ENCODE data around the gene SEPTIN5.

GRCh38 chr22:19734163-19734562, 19.9 kb downstream of the SEPTIN5 start:
- TF ChIP-seq CTCF (conservative IDR thresholded peaks at IDR 0.05; ENCODE audit: low read length) (no peak), EZH2phosphoT487 (IDR thresholded peaks at IDR 0.05; ENCODE audit: borderline replicate concordance) (no peak)
